Upper lobe of left lung (tissue), 4 donors: Measurements from ENCODE around the gene DEFB128.
"Not testable (repeated sequence)": the region's sequence is repeated elsewhere in the genome, so short reads cannot be mapped to it uniquely, and the experiment has no call there.

Experiments
- CTCF ChIP-seq, 6 experiments: fragments of 450-650 bp in 4 of 6; fragments of 200-600 bp in 2 of 6; sonication (generic) in 2 of 6; IDR thresholded peaks; one replicate each; pipeline ENCODE4 v1.5.1; 2016 to 2019; ENCODE audit warnings: antibody characterized with exemption in 6 of 6
- POLR2A ChIP-seq, 4 donors: fragments of 450-650 bp; IDR thresholded peaks; one replicate each; pipeline ENCODE4 v1.5.1; 2016 to 2017; ENCODE audit warnings: antibody characterized with exemption in 4 of 4, mild to moderate bottlenecking in 2 of 4

- not testable (repeated sequence) for TF ChIP-seq CTCF, POLR2A (IDR thresholded peaks at IDR 0.05)
Measured at GRCh38 chr20:225879-226278, 36.4 kb upstream of the DEFB128 start.
